A549 treated with CORT108297 at 1 μM for 4 hours (cell line): ENCODE data around the gene KRT26. TPM values are rescaled to one million over a fixed set of nuclear protein-coding genes. Genes with fewer than 3 reads are reported as not detected.

Experiments used
- total RNA-seq: library from RNA; stranded (reverse); fragments of 200-300 nt; extraction: Qiagen RNA extraction; gene quantifications from 5 replicates; pipeline ENCODE4 v1.2.3, GENCODE V29; 2022

Gene KRT26, protein sequence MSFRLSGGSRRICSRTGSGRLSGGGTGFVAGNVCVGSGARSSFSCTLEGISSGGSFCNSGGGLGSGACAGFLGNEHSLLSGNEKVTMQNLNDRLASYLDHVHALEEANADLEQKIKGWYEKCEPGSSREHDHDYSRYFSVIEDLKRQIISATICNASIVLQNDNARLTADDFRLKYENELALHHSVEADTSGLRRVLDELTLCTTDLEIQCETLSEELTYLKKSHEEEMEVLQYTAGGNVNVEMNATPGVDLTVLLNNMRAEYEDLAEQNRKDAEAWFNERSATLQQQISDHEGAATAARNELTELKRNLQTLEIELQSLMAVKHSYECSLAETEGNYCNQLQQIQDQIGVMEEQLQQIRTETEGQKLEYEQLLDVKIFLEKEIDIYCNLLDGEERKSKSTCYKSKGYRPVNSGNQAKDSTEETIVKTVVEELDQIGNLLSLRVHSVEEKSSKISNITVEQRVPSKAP
- not detected in 5 replicates for total RNA-seq

GRCh38 chr17:40772101-40772500 lies at the start of gene KRT26:
KRT26 (minus strand) TSS chr17:40772201; CDS start chr17:40772113, 88 bp downstream.

DNA sequence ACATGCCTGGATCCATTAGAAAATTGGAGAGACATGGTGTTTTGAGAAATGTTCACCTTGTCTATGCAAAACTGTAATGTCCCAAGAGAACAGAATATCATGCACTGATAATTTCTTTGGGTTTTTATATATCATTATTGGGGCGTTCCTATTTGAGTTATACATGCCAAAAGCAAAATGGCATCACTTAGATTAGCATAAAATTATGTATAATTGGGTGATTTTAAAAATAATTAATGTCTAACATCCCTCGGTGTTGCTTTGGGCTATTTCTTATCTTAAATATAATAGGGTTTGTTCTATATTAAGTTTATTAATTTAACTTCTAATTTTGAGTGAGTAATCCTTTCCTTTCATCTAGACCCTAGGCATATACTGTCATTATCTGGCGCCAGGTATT lies 27.9 kb upstream of the KRT26 start, which contains the start of gene KRT28:
Gene KRT28, minus strand, starts transcription at position 101 of the 400 bp plus-strand sequence. Its CDS starts 66 bp downstream, at position 35.

GRCh38 chr17:40782450-40782849 lies 10.4 kb upstream of the KRT26 start, which contains the start of gene KRT27:
KRT27 (minus strand) TSS chr17:40782550; CDS start chr17:40782493, 57 bp downstream.

DNA sequence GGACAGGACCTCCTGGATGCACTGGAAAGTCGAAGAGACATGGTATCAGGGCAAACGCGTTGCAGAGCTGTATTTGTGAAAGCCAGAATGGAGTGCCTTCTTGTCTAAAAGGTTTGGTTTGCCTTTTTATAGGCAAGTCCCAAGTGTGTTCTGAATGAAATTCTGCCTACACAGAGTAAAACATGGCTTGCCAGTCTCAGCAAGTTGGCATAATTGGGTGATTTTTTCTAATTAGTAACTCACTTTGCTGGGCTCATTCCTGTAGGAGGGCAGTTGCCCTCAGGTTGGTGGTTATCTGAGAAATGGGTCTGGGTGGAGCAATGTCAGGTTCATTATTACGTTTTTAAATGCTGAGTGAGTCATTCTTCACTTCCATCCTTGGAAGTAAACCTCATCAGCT lies 16.8 kb downstream of the KRT26 start, which contains the start of gene KRT25:
Gene KRT25, minus strand, starts transcription at position 101 of the 400 bp plus-strand sequence. Its CDS starts 60 bp downstream, at position 41.

Other genes with a start within 250 kb of the KRT26 start
- gene CCR7, start 206.7 kb downstream of the KRT26 start, total RNA-seq = 0.51 to 1.1 TPM (median 1.0 TPM) in 5 replicates
- gene SMARCE1, start 124.4 kb downstream of the KRT26 start, total RNA-seq = 107 to 116 TPM (median 111 TPM) in 5 replicates
- gene KRT222, start 107.0 kb downstream of the KRT26 start, total RNA-seq = 0.27 to 0.69 TPM (median 0.52 TPM) in 5 replicates
- gene KRT24, start 68.4 kb downstream of the KRT26 start, total RNA-seq = not detected in 5 replicates
- not detected in 5 replicates for gene KRT25, start 16.9 kb downstream of the KRT26 start, total RNA-seq
- gene KRT27, start 10.3 kb upstream of the KRT26 start, total RNA-seq = not detected in 5 replicates
- gene KRT28, start 27.8 kb upstream of the KRT26 start, total RNA-seq = not detected in 5 replicates
- gene KRT10, start 50.4 kb upstream of the KRT26 start, total RNA-seq = 79.3 to 132 TPM (median 110 TPM) in 5 replicates
- not detected in 5 replicates for gene KRT12, start 95.0 kb upstream of the KRT26 start, total RNA-seq
- gene KRT20, start 113.0 kb upstream of the KRT26 start, total RNA-seq = 0.18 to 0.28 TPM (median 0.26 TPM) in 5 replicates
- gene KRT23, start 165.4 kb upstream of the KRT26 start, total RNA-seq = 0.08 to 0.14 TPM (median 0.10 TPM) in 3 of 5 replicates, not detected in the others
- not detected in 5 replicates for gene KRT39, start 194.7 kb upstream of the KRT26 start, total RNA-seq
- gene KRT40, start 212.1 kb upstream of the KRT26 start, total RNA-seq = not detected in 5 replicates
- gene KRTAP3-3, start 222.0 kb upstream of the KRT26 start, total RNA-seq = not detected in 5 replicates
- 0.20 to 0.42 TPM (median 0.34 TPM) in 5 replicates for gene KRTAP3-2, start 227.7 kb upstream of the KRT26 start, total RNA-seq
- 0.18 TPM in 1 of 5 replicates, not detected in the others for gene KRTAP3-1, start 236.9 kb upstream of the KRT26 start, total RNA-seq